ENCODE data around the gene TTC23. TPM values are rescaled to one million over a fixed set of nuclear protein-coding genes. Genes with fewer than 3 reads are reported as not detected.
"Not testable (repeated sequence)": the region's sequence is repeated elsewhere in the genome, so short reads cannot be mapped to it uniquely, and the experiment has no call there.

Gene TTC23
- total and polyA plus RNA-seq, 4 donors, result 8.3 to 33.6 (median 20.3) TPM

GRCh38 chr15:99118258-99118632 lies 131.1 kb downstream of the TTC23 start:
- H3K27me3 ChIP-seq (ENCODE audit: control insufficient read depth in 1 of 2, insufficient read depth in 2 of 2, low read length in 1 of 2), result no peaks in the 10 kb centered on the region
- DNase-seq (no peak), ATAC-seq (ENCODE audit: low FRiP score) (no peak)
- intact Hi-C loops (cut with DNase I), result no loop called here
- H3K4me1 ChIP-seq (ENCODE audit: control insufficient read depth in 1 of 2, insufficient read depth in 2 of 2, low read length in 2 of 2), result peaks cover 0 to 1% of the 10 kb centered on the region in 2 donors
- 77 to 83% methylated on average over 7 of the region's 7 CpGs for WGBS, 2 donors
- H3K27ac ChIP-seq (ENCODE audit: low read depth in 1 of 2, low read length in 2 of 2), result peak overlapping the region; percentile 45 to 85
- H3K9me3 ChIP-seq (ENCODE audit: control insufficient read depth, low read length), result no peaks in the 10 kb centered on the region
- no peak overlapping the region for H3K4me3 ChIP-seq (ENCODE audit: low read length in 2 of 2)
- peaks cover 0 to 3% of the 10 kb centered on the region in 2 donors for H3K36me3 ChIP-seq (ENCODE audit: control insufficient read depth in 1 of 2, insufficient read depth in 2 of 2, low read length in 1 of 2)

GRCh38 chr15:99117563-99118257 lies 131.7 kb downstream of the TTC23 start:
- Histone ChIP-seq H3K9me3 (ENCODE audit: control insufficient read depth, low read length) (no peaks in the 10 kb centered on the region), H3K27ac (ENCODE audit: low read depth in 1 of 2, low read length in 2 of 2) (peak overlapping the region; percentile 45 to 85), H3K36me3 (ENCODE audit: control insufficient read depth in 1 of 2, insufficient read depth in 2 of 2, low read length in 1 of 2) (peaks cover 0 to 3% of the 10 kb centered on the region in 2 donors), H3K4me1 (ENCODE audit: control insufficient read depth in 1 of 2, insufficient read depth in 2 of 2, low read length in 2 of 2) (peaks cover 0 to 1% of the 10 kb centered on the region in 2 donors), H3K27me3 (ENCODE audit: control insufficient read depth in 1 of 2, insufficient read depth in 2 of 2, low read length in 1 of 2) (no peaks in the 10 kb centered on the region), H3K4me3 (ENCODE audit: low read length in 2 of 2) (no peak overlapping the region)
- DNase-seq, result peak in 1 of 2 donors; percentile 41
- 17 to 21% methylated on average over 20 of the region's 20 CpGs for whole genome bisulfite sequencing, 2 donors
- no peak for ATAC-seq (ENCODE audit: low FRiP score)
- intact Hi-C loops (cut with DNase I), result no loop called here

- intact Hi-C loops (cut with DNase I), result no loop called here
- DNase-seq (peak in 1 of 2 donors; percentile 38), ATAC-seq (ENCODE audit: low FRiP score) (no peak)
- Histone ChIP-seq H3K27ac (ENCODE audit: low read depth in 1 of 2, low read length in 2 of 2) (peak overlapping the region; percentile 45 to 85), H3K36me3 (ENCODE audit: control insufficient read depth in 1 of 2, insufficient read depth in 2 of 2, low read length in 1 of 2) (peaks cover 0 to 3% of the 10 kb centered on the region in 2 donors), H3K4me1 (ENCODE audit: control insufficient read depth in 1 of 2, insufficient read depth in 2 of 2, low read length in 2 of 2) (peaks cover 0 to 1% of the 10 kb centered on the region in 2 donors), H3K9me3 (ENCODE audit: control insufficient read depth, low read length) (no peaks in the 10 kb centered on the region), H3K4me3 (ENCODE audit: low read length in 2 of 2) (no peak overlapping the region), H3K27me3 (ENCODE audit: control insufficient read depth in 1 of 2, insufficient read depth in 2 of 2, low read length in 1 of 2) (no peaks in the 10 kb centered on the region)
- WGBS, 2 donors, result 57 to 66% methylated on average over 8 of the region's 8 CpGs
Observed at GRCh38 chr15:99117111-99117510, 132.3 kb downstream of the TTC23 start.

GRCh38 chr15:99115300-99116215 lies 133.8 kb downstream of the TTC23 start:
- Histone ChIP-seq H3K4me1 (ENCODE audit: control insufficient read depth in 1 of 2, insufficient read depth in 2 of 2, low read length in 2 of 2) (peaks cover 0 to 1% of the 10 kb centered on the region in 2 donors), H3K36me3 (ENCODE audit: control insufficient read depth in 1 of 2, insufficient read depth in 2 of 2, low read length in 1 of 2) (peaks cover 0 to 3% of the 10 kb centered on the region in 2 donors), H3K4me3 (ENCODE audit: low read length in 2 of 2) (no peak overlapping the region), H3K9me3 (ENCODE audit: control insufficient read depth, low read length) (no peaks in the 10 kb centered on the region), H3K27ac (ENCODE audit: low read depth in 1 of 2, low read length in 2 of 2) (peak overlapping the region; percentile 29 to 90), H3K27me3 (ENCODE audit: control insufficient read depth in 1 of 2, insufficient read depth in 2 of 2, low read length in 1 of 2) (no peaks in the 10 kb centered on the region)
- peak in 1 of 2 donors; percentile 38 for DNase-seq
- intact Hi-C loops (cut with DNase I), result no loop called here
- 78 to 85% methylated on average over 11 of the region's 11 CpGs for WGBS, 2 donors
- ATAC-seq (ENCODE audit: low FRiP score), result no peak

GRCh38 chr15:99114511-99115299 lies 134.7 kb downstream of the TTC23 start:
- peak in 1 of 2 donors; percentile 44 for DNase-seq
- no peak overlapping the region for H3K4me3 ChIP-seq (ENCODE audit: low read length in 2 of 2)
- 22 to 25% methylated on average over 12 of the region's 12 CpGs for WGBS, 2 donors
- no peaks in the 10 kb centered on the region for H3K9me3 ChIP-seq (ENCODE audit: control insufficient read depth, low read length)
- H3K27me3 ChIP-seq (ENCODE audit: control insufficient read depth in 1 of 2, insufficient read depth in 2 of 2, low read length in 1 of 2), result no peaks in the 10 kb centered on the region
- H3K36me3 ChIP-seq (ENCODE audit: control insufficient read depth in 1 of 2, insufficient read depth in 2 of 2, low read length in 1 of 2), result peaks cover 0 to 3% of the 10 kb centered on the region in 2 donors
- intact Hi-C loops (cut with DNase I), result no loop called here
- peaks cover 0 to 1% of the 10 kb centered on the region in 2 donors for H3K4me1 ChIP-seq (ENCODE audit: control insufficient read depth in 1 of 2, insufficient read depth in 2 of 2, low read length in 2 of 2)
- peak overlapping the region; percentile 23 to 89 for H3K27ac ChIP-seq (ENCODE audit: low read depth in 1 of 2, low read length in 2 of 2)
- ATAC-seq (ENCODE audit: low FRiP score), result no peak

- Histone ChIP-seq H3K4me1 (ENCODE audit: control insufficient read depth in 1 of 2, insufficient read depth in 2 of 2, low read length in 2 of 2) (peaks cover 0 to 1% of the 10 kb centered on the region in 2 donors), H3K4me3 (ENCODE audit: low read length in 2 of 2) (no peak overlapping the region), H3K27me3 (ENCODE audit: control insufficient read depth in 1 of 2, insufficient read depth in 2 of 2, low read length in 1 of 2) (no peaks in the 10 kb centered on the region), H3K9me3 (ENCODE audit: control insufficient read depth, low read length) (no peaks in the 10 kb centered on the region), H3K36me3 (ENCODE audit: control insufficient read depth in 1 of 2, insufficient read depth in 2 of 2, low read length in 1 of 2) (peaks cover 0 to 3% of the 10 kb centered on the region in 2 donors), H3K27ac (ENCODE audit: low read depth in 1 of 2, low read length in 2 of 2) (peak overlapping the region in 1 of 2 donors; percentile 89)
- intact Hi-C loops (cut with DNase I), result no loop called here
- 87 to 90% methylated on average over 13 of the region's 13 CpGs for WGBS, 2 donors
- DNase-seq, result no peak
- no peak for ATAC-seq (ENCODE audit: low FRiP score)
Observed at GRCh38 chr15:99113547-99114271, 135.7 kb downstream of the TTC23 start.

GRCh38 chr15:99111641-99112040 lies 137.7 kb downstream of the TTC23 start:
- H3K27me3 ChIP-seq (ENCODE audit: control insufficient read depth in 1 of 2, insufficient read depth in 2 of 2, low read length in 1 of 2); H3K4me3 ChIP-seq (ENCODE audit: low read length in 2 of 2); H3K4me1 ChIP-seq (ENCODE audit: control insufficient read depth in 1 of 2, insufficient read depth in 2 of 2, low read length in 2 of 2); H3K9me3 ChIP-seq (ENCODE audit: control insufficient read depth, low read length); ATAC-seq (ENCODE audit: low FRiP score); intact Hi-C loops (cut with DNase I); H3K36me3 ChIP-seq (ENCODE audit: control insufficient read depth in 1 of 2, insufficient read depth in 2 of 2, low read length in 1 of 2); DNase-seq: not testable (repeated sequence)
- 78 to 81% methylated on average over 8 of the region's 8 CpGs for WGBS, 2 donors
- H3K27ac ChIP-seq (ENCODE audit: low read depth in 1 of 2, low read length in 2 of 2), result peak overlapping the region in 1 of 2 donors; percentile 16

Measured in aorta (tissue), 5 donors.